ENCODE data around the gene NTN4. TPM values are rescaled to one million over a fixed set of nuclear protein-coding genes. Genes with fewer than 3 reads are reported as not detected.

Gene NTN4
- total RNA-seq, 4 donors from 2014 or later = 30.8 to 50.6 (median 32.2) TPM

GRCh38 chr12:95731519-95731958 lies 59.0 kb downstream of the NTN4 start:
- no peak for TF ChIP-seq CTCF (IDR thresholded peaks at IDR 0.05)
- no peak for TF ChIP-seq EP300 (IDR thresholded peaks at IDR 0.05)
- TF ChIP-seq POLR2A (IDR thresholded peaks at IDR 0.05) = no peak
- Histone ChIP-seq H3K36me3 (no peaks in the 10 kb centered on the region), H3K27ac (no peak overlapping the region), H3K27me3 (no peaks in the 10 kb centered on the region), H3K4me3 (no peak overlapping the region), H3K4me1 (peaks cover 0 to 16% (median 4%) of the 10 kb centered on the region in 4 donors), H3K9me3 (no peaks in the 10 kb centered on the region)
- no peak for DNase-seq (ENCODE audit: low spot score in 2 of 2)
- 74 to 75% methylated on average over 7 of the region's 7 CpGs for WGBS, 2 donors

- WGBS, 2 donors = 59 to 70% methylated on average over 1 of the region's 1 CpG
- DNase-seq (ENCODE audit: low spot score in 2 of 2) = no peak
- TF ChIP-seq CTCF (IDR thresholded peaks at IDR 0.05) = no peak
- TF ChIP-seq POLR2A (IDR thresholded peaks at IDR 0.05) = no peak
- TF ChIP-seq EP300 (IDR thresholded peaks at IDR 0.05) = no peak
- no peak overlapping the region for H3K27ac ChIP-seq
- peaks cover 0 to 10% (median 4%) of the 10 kb centered on the region in 4 donors for H3K4me1 ChIP-seq
- H3K9me3 ChIP-seq = no peaks in the 10 kb centered on the region
- H3K27me3 ChIP-seq = no peaks in the 10 kb centered on the region
- H3K36me3 ChIP-seq = no peaks in the 10 kb centered on the region
- H3K4me3 ChIP-seq = no peak overlapping the region
Measured at GRCh38 chr12:95730457-95730856, 60.1 kb downstream of the NTN4 start.

GRCh38 chr12:95726903-95727302 lies 63.7 kb downstream of the NTN4 start:
- no peak overlapping the region for H3K27ac ChIP-seq
- TF ChIP-seq EP300 (IDR thresholded peaks at IDR 0.05) (no peak), POLR2A (IDR thresholded peaks at IDR 0.05) (no peak), CTCF (IDR thresholded peaks at IDR 0.05) (no peak)
- 91 to 97% methylated on average over 2 of the region's 2 CpGs for whole genome bisulfite sequencing, 2 donors
- DNase-seq (ENCODE audit: low spot score in 2 of 2) = no peak
- no peak overlapping the region for H3K4me3 ChIP-seq
- no peaks in the 10 kb centered on the region for H3K9me3 ChIP-seq
- no peaks in the 10 kb centered on the region for H3K36me3 ChIP-seq
- H3K27me3 ChIP-seq = no peaks in the 10 kb centered on the region
- no peaks in the 10 kb centered on the region for H3K4me1 ChIP-seq

GRCh38 chr12:95724767-95725166 lies 65.8 kb downstream of the NTN4 start:
- WGBS, 2 donors = 73 to 81% methylated on average over 1 of the region's 1 CpG
- TF ChIP-seq CTCF (IDR thresholded peaks at IDR 0.05) = no peak
- TF ChIP-seq POLR2A (IDR thresholded peaks at IDR 0.05) = no peak
- no peak for TF ChIP-seq EP300 (IDR thresholded peaks at IDR 0.05)

GRCh38 chr12:95723693-95724384 lies 66.7 kb downstream of the NTN4 start:
- Histone ChIP-seq H3K27ac (no peak overlapping the region), H3K4me3 (no peak overlapping the region), H3K9me3 (no peaks in the 10 kb centered on the region), H3K27me3 (no peaks in the 10 kb centered on the region), H3K4me1 (peaks cover 0 to 11% (median 0%) of the 10 kb centered on the region in 4 donors), H3K36me3 (no peaks in the 10 kb centered on the region)
- TF ChIP-seq CTCF (IDR thresholded peaks at IDR 0.05) (no peak), POLR2A (IDR thresholded peaks at IDR 0.05) (no peak), EP300 (IDR thresholded peaks at IDR 0.05) (no peak)
- DNase-seq (ENCODE audit: low spot score in 2 of 2) = no peak
- WGBS, 2 donors = 63 to 64% methylated on average over 4 of the region's 4 CpGs

More at GRCh38 chr12:95724767-95725166, 65.8 kb downstream of the NTN4 start:
- H3K36me3 ChIP-seq = no peaks in the 10 kb centered on the region
- no peak for DNase-seq (ENCODE audit: low spot score in 2 of 2)
- peaks cover 0 to 7% (median 0%) of the 10 kb centered on the region in 4 donors for H3K4me1 ChIP-seq
- H3K27me3 ChIP-seq = no peaks in the 10 kb centered on the region
- no peaks in the 10 kb centered on the region for H3K9me3 ChIP-seq
- no peak overlapping the region for H3K4me3 ChIP-seq
- H3K27ac ChIP-seq = no peak overlapping the region
